ENCODE measurements around the gene SPTBN4.

Gene SPTBN4

GRCh38 chr19:40611096-40611495 lies 144.3 kb downstream of the SPTBN4 start:
- Histone ChIP-seq H3K9me3 (no peaks in the 10 kb centered on the region), H3K4me3 (ENCODE audit: low read depth in 1 of 2, low read length in 1 of 2) (no peak overlapping the region), H3K4me1 (ENCODE audit: control insufficient read depth in 1 of 2, insufficient read depth in 1 of 2, low read depth in 1 of 2, low read length in 1 of 2) (peaks cover 27 to 31% of the 10 kb centered on the region in 2 experiments), H3K27me3 (peaks cover 100% of the 10 kb centered on the region), H3K27ac (no peak overlapping the region), H3K36me3 (no peaks in the 10 kb centered on the region)
- TF ChIP-seq, protein P1, sequence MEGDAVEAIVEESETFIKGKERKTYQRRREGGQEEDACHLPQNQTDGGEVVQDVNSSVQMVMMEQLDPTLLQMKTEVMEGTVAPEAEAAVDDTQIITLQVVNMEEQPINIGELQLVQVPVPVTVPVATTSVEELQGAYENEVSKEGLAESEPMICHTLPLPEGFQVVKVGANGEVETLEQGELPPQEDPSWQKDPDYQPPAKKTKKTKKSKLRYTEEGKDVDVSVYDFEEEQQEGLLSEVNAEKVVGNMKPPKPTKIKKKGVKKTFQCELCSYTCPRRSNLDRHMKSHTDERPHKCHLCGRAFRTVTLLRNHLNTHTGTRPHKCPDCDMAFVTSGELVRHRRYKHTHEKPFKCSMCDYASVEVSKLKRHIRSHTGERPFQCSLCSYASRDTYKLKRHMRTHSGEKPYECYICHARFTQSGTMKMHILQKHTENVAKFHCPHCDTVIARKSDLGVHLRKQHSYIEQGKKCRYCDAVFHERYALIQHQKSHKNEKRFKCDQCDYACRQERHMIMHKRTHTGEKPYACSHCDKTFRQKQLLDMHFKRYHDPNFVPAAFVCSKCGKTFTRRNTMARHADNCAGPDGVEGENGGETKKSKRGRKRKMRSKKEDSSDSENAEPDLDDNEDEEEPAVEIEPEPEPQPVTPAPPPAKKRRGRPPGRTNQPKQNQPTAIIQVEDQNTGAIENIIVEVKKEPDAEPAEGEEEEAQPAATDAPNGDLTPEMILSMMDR (IDR thresholded peaks at IDR 0.05), result no peak

- Histone ChIP-seq H3K4me1 (ENCODE audit: control insufficient read depth in 1 of 2, insufficient read depth in 1 of 2, low read depth in 1 of 2, low read length in 1 of 2) (peaks cover 26 to 29% of the 10 kb centered on the region in 2 experiments), H3K4me3 (ENCODE audit: low read depth in 1 of 2, low read length in 1 of 2) (no peak overlapping the region), H3K36me3 (no peaks in the 10 kb centered on the region), H3K27me3 (peaks cover 98% of the 10 kb centered on the region), H3K9me3 (no peaks in the 10 kb centered on the region), H3K27ac (no peak overlapping the region)
- TF ChIP-seq, protein P1 (IDR thresholded peaks at IDR 0.05), result no peak
These were observed 145.3 kb downstream of the SPTBN4 start for GRCh38 chr19:40611900-40612698.

DNA sequence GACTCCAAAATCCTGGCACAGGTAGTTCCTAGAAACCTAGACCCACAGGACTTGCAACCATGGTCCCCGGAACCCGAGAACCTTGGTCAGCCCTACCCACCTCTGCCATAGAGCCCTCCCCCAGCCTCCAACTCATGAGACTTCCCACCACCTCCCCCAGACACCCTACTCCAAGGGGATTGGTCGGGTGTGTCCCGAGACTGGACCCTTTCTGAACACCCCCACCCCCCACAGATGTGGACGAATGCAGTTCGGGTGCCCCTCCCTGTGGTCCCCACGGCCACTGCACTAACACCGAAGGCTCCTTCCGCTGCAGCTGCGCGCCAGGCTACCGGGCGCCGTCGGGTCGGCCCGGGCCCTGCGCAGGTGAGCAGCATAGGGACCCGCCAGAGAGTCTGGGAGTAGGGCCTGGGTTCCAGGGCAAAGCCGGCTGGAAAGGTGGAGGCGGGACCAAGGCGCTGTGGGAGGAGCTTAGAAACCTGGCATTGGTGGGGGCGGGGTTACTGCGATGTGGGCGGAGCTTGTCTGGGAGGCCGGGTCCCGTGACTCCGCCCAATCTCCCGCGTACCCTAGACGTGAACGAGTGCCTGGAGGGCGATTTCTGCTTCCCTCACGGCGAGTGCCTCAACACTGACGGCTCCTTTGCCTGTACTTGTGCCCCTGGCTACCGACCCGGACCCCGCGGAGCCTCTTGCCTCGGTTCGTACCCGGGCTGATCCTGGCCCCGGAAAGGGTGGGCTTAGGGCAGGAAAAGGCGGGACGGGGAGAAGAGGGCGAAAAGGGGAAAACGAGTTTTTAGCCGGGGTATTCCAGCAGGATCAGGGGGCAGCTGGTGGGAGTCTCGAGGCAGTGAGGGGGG lies 146.3 kb downstream of the SPTBN4 start:
- TF ChIP-seq, protein P1 (IDR thresholded peaks at IDR 0.05), result no peak
- peaks cover 26 to 29% of the 10 kb centered on the region in 2 experiments for H3K4me1 ChIP-seq (ENCODE audit: control insufficient read depth in 1 of 2, insufficient read depth in 1 of 2, low read depth in 1 of 2, low read length in 1 of 2)
- no peaks in the 10 kb centered on the region for H3K36me3 ChIP-seq
- H3K27ac ChIP-seq, result no peak overlapping the region
- peak overlapping the region; percentile 51 to 60 for H3K4me3 ChIP-seq (ENCODE audit: low read depth in 1 of 2, low read length in 1 of 2)
- peaks cover 92% of the 10 kb centered on the region for H3K27me3 ChIP-seq
- no peaks in the 10 kb centered on the region for H3K9me3 ChIP-seq

DNA sequence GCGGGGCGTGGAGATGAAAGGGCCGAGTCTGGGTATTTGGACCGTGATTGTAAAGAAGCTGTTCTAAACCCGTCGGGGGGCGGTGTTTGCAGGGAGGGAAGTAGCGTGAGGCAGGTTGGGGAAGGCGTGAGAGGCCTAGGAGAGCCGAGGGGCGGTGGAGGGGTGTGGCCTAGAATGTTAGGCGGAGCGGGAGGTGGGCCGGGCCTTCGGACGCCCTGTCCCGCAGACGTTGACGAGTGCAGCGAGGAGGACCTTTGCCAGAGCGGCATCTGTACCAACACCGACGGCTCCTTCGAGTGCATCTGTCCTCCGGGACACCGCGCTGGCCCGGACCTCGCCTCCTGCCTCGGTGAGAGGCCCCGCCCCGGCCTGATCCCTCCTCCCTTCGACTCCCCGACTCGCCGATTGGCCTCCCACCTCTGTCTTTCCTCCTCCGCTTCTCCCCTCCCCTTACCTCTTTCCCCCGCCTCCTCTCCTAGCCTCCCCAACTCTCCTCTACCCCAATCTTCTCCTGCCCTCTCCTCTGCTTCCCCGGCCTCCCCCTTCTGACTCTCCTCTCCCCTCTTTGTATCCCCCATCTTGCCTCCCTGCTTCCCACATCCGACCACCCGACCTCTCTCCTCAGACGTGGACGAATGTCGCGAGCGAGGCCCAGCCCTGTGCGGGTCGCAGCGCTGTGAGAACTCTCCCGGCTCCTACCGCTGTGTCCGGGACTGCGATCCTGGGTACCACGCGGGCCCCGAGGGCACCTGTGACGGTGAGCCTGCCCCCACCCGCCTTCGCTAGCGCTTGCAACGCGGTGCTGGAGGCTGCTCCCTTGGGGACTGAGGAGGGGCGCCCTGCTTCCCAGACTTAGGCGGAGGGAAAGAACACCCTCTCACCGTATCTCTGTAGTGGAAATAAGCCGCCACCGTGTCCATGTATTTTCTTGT lies 147.2 kb downstream of the SPTBN4 start:
- Histone ChIP-seq H3K4me1 (ENCODE audit: control insufficient read depth in 1 of 2, insufficient read depth in 1 of 2, low read depth in 1 of 2, low read length in 1 of 2) (peaks cover 26 to 29% of the 10 kb centered on the region in 2 experiments), H3K36me3 (no peaks in the 10 kb centered on the region), H3K27ac (no peak overlapping the region), H3K4me3 (ENCODE audit: low read depth in 1 of 2, low read length in 1 of 2) (peak overlapping the region; percentile 51 to 60), H3K9me3 (no peaks in the 10 kb centered on the region), H3K27me3 (peaks cover 83% of the 10 kb centered on the region)
- TF ChIP-seq, protein P1 (IDR thresholded peaks at IDR 0.05), result no peak

Data from neutrophil (primary cell).